Muscle layer of duodenum (tissue), 2 donors: ENCODE results near the gene SLC39A11.
"Not testable (repeated sequence)": the region's sequence is repeated elsewhere in the genome, so short reads cannot be mapped to it uniquely, and the experiment has no call there.

Experiments
- H3K27ac ChIP-seq: one replicate; pipeline ENCODE4 v1.7.0; 2013; ENCODE audit warnings: mild to moderate bottlenecking, low read length
- H3K27me3 ChIP-seq: one replicate; pipeline ENCODE4 v1.7.0; 2013; ENCODE audit warnings: low read depth, mild to moderate bottlenecking, control low read depth, low read length
- H3K36me3 ChIP-seq, 2 donors: one replicate each; pipeline ENCODE4 v1.7.0; 2013; ENCODE audit warnings: low read length in 2 of 2, control low read depth in 1 of 2, mild to moderate bottlenecking in 1 of 2; ENCODE audit not compliant: insufficient read depth in 2 of 2, control insufficient read depth in 1 of 2
- H3K4me1 ChIP-seq, 2 donors: one replicate each; pipeline ENCODE4 v1.7.0; 2013; ENCODE audit warnings: low read length in 2 of 2, mild to moderate bottlenecking in 2 of 2, control low read depth in 1 of 2, moderate library complexity in 1 of 2; ENCODE audit not compliant: insufficient read depth in 2 of 2, control insufficient read depth in 1 of 2
- H3K4me3 ChIP-seq, 2 donors: one replicate each; pipeline ENCODE4 v1.7.0; 2013; ENCODE audit warnings: low read length in 2 of 2, low read depth in 1 of 2, mild to moderate bottlenecking in 1 of 2
- H3K9me3 ChIP-seq, 2 donors: one replicate each; pipeline ENCODE4 v1.7.0; 2013; ENCODE audit warnings: low read length in 2 of 2, control low read depth in 1 of 2, mild to moderate bottlenecking in 1 of 2; ENCODE audit not compliant: control insufficient read depth in 1 of 2
- donor health status: healthy.

SLC39A11 gene

GRCh38 chr17:73069841-73070240 lies 22.6 kb downstream of the SLC39A11 start:
- H3K4me1 ChIP-seq, result peaks cover 0 to 9% of the 10 kb centered on the region in 2 donors
- no peak overlapping the region for H3K4me3 ChIP-seq
- H3K27ac ChIP-seq, result no peak overlapping the region
- no peaks in the 10 kb centered on the region for H3K9me3 ChIP-seq
- peaks cover 0 to 11% of the 10 kb centered on the region in 2 donors for H3K36me3 ChIP-seq
- H3K27me3 ChIP-seq, result no peaks in the 10 kb centered on the region

GRCh38 chr17:73069164-73069770 lies 23.2 kb downstream of the SLC39A11 start:
- Histone ChIP-seq H3K9me3 (no peaks in the 10 kb centered on the region), H3K27ac (no peak overlapping the region), H3K4me1 (peaks cover 0 to 9% of the 10 kb centered on the region in 2 donors)

GRCh38 chr17:73068322-73069153 lies 23.9 kb downstream of the SLC39A11 start:
- H3K4me1 ChIP-seq, result peaks cover 0 to 9% of the 10 kb centered on the region in 2 donors
- H3K27ac ChIP-seq, result no peak overlapping the region
- peaks cover 0 to 11% of the 10 kb centered on the region in 2 donors for H3K36me3 ChIP-seq
- no peaks in the 10 kb centered on the region for H3K9me3 ChIP-seq
- no peak overlapping the region for H3K4me3 ChIP-seq
- H3K27me3 ChIP-seq, result no peaks in the 10 kb centered on the region

More at GRCh38 chr17:73069164-73069770, 23.2 kb downstream of the SLC39A11 start:
- Histone ChIP-seq H3K36me3 (peaks cover 0 to 11% of the 10 kb centered on the region in 2 donors), H3K4me3 (no peak overlapping the region), H3K27me3 (no peaks in the 10 kb centered on the region)

GRCh38 chr17:73067699-73068098 lies 24.8 kb downstream of the SLC39A11 start:
- H3K9me3 ChIP-seq, H3K27ac ChIP-seq, H3K27me3 ChIP-seq, H3K4me1 ChIP-seq, H3K4me3 ChIP-seq: not testable (repeated sequence)
- peaks cover 0 to 11% of the 10 kb centered on the region in 2 donors for H3K36me3 ChIP-seq

GRCh38 chr17:73067075-73067474 lies 25.4 kb downstream of the SLC39A11 start:
- H3K27me3 ChIP-seq, result no peaks in the 10 kb centered on the region
- H3K36me3 ChIP-seq, result peaks cover 0 to 11% of the 10 kb centered on the region in 2 donors
- H3K4me1 ChIP-seq, result peaks cover 0 to 9% of the 10 kb centered on the region in 2 donors
- H3K9me3 ChIP-seq, result no peaks in the 10 kb centered on the region
- H3K27ac ChIP-seq, result no peak overlapping the region
- H3K4me3 ChIP-seq, result no peak overlapping the region

- H3K9me3 ChIP-seq, result no peaks in the 10 kb centered on the region
- H3K36me3 ChIP-seq, result peaks cover 0 to 7% of the 10 kb centered on the region in 2 donors
- H3K27me3 ChIP-seq, result no peaks in the 10 kb centered on the region
- H3K4me3 ChIP-seq, result no peak overlapping the region
- H3K4me1 ChIP-seq, result peaks cover 0 to 7% of the 10 kb centered on the region in 2 donors
- no peak overlapping the region for H3K27ac ChIP-seq
Measured at GRCh38 chr17:73066148-73066884, 26.2 kb downstream of the SLC39A11 start.

GRCh38 chr17:73065376-73065775 lies 27.1 kb downstream of the SLC39A11 start:
- Histone ChIP-seq H3K27ac (no peak overlapping the region), H3K9me3 (no peaks in the 10 kb centered on the region), H3K4me3 (no peak overlapping the region), H3K36me3 (peaks cover 0 to 7% of the 10 kb centered on the region in 2 donors), H3K4me1 (peaks cover 0 to 5% of the 10 kb centered on the region in 2 donors), H3K27me3 (no peaks in the 10 kb centered on the region)

GRCh38 chr17:73064084-73064938 lies 28.2 kb downstream of the SLC39A11 start:
- no peaks in the 10 kb centered on the region for H3K9me3 ChIP-seq
- peaks cover 0 to 7% of the 10 kb centered on the region in 2 donors for H3K36me3 ChIP-seq
- H3K4me3 ChIP-seq, result no peak overlapping the region
- no peaks in the 10 kb centered on the region for H3K4me1 ChIP-seq
- H3K27ac ChIP-seq, result no peak overlapping the region
- H3K27me3 ChIP-seq, result no peaks in the 10 kb centered on the region

- Histone ChIP-seq H3K27me3 (no peaks in the 10 kb centered on the region), H3K4me1 (no peaks in the 10 kb centered on the region), H3K4me3 (no peak overlapping the region), H3K36me3 (peaks cover 0 to 7% of the 10 kb centered on the region in 2 donors), H3K9me3 (no peaks in the 10 kb centered on the region), H3K27ac (no peak overlapping the region)
Measured at GRCh38 chr17:73062726-73063125, 29.8 kb downstream of the SLC39A11 start.

- Histone ChIP-seq H3K36me3 (peaks cover 0 to 2% of the 10 kb centered on the region in 2 donors), H3K27me3 (no peaks in the 10 kb centered on the region), H3K27ac (no peak overlapping the region), H3K4me1 (no peaks in the 10 kb centered on the region), H3K9me3 (no peaks in the 10 kb centered on the region), H3K4me3 (no peak overlapping the region)
Measured at GRCh38 chr17:73061161-73061560, 31.3 kb downstream of the SLC39A11 start.
